Heart left ventricle (tissue), 16 donors: ENCODE measurements around the gene ZNF500. TPM values are rescaled to one million over a fixed set of nuclear protein-coding genes. Genes with fewer than 3 reads are reported as not detected.

Experiments
- ATAC-seq, 4 donors: fragments of 200-7000 bp; cut with Tn5 transposase; one replicate each; pipeline ENCODE4 v1.9.1; 2020 to 2022; ENCODE audit warnings: moderate library complexity in 4 of 4, mild to moderate bottlenecking in 3 of 4, moderate number of reproducible peaks in 1 of 4
- DNase-seq, 5 donors: peaks; one replicate each; pipeline ENCODE4 v3.0.0-alpha.2; 2020
- H3K27ac ChIP-seq, 12 donors: fragments of 200-600 bp; sonication (generic) in 4 of 12; one replicate each; pipeline versions ENCODE4 v1.5.0 to v1.8.0; 2016 to 2022; ENCODE audit warnings: mild to moderate bottlenecking in 2 of 12
- H3K27me3 ChIP-seq, 9 donors: fragments of 200-600 bp; sonication (generic) in 2 of 9; one replicate each; pipeline versions ENCODE4 v1.5.1 to v1.8.0; 2016 to 2022; ENCODE audit warnings: mild to moderate bottlenecking in 3 of 9
- H3K36me3 ChIP-seq, 9 donors: fragments of 200-600 bp; sonication (generic) in 2 of 9; one replicate each; pipeline versions ENCODE4 v1.5.0 to v1.8.0; 2018 to 2022; ENCODE audit warnings: mild to moderate bottlenecking in 2 of 9
- H3K4me1 ChIP-seq, 12 donors: fragments of 200-600 bp; sonication (generic) in 4 of 12; one replicate each; pipeline versions ENCODE4 v1.5.0 to v1.8.0; 2016 to 2022; ENCODE audit warnings: mild to moderate bottlenecking in 3 of 12
- H3K4me3 ChIP-seq, 12 donors: fragments of 200-600 bp; sonication (generic) in 4 of 12; one replicate each; pipeline versions ENCODE4 v1.5.0 to v1.8.0; 2017 to 2022; ENCODE audit warnings: mild to moderate bottlenecking in 9 of 12, moderate library complexity in 4 of 12
- H3K9me3 ChIP-seq, 12 donors: fragments of 200-600 bp; sonication (generic) in 4 of 12; one replicate each; pipeline versions ENCODE4 v1.5.0 to v1.8.0; 2016 to 2022; ENCODE audit warnings: mild to moderate bottlenecking in 1 of 12
- CTCF ChIP-seq, 12 donors: fragments of 200-600 bp; sonication (generic) in 4 of 12; IDR thresholded peaks; one replicate each; pipeline versions ENCODE4 v1.5.0 to v1.8.0; 2018 to 2022; ENCODE audit warnings: antibody characterized with exemption in 12 of 12, mild to moderate bottlenecking in 5 of 12
- POLR2A ChIP-seq, 2 donors: fragments of 450-650 bp; IDR thresholded peaks; one replicate each; pipeline ENCODE4 v1.6.1; 2017; ENCODE audit warnings: antibody characterized with exemption in 2 of 2, mild to moderate bottlenecking in 2 of 2, moderate library complexity in 2 of 2
- WGBS, 4 donors: extraction: QIAGEN DNeasy Blood & Tissue Kit in 2 of 4; methylation state at CpG; one replicate each; pipeline versions ENCODE4 v1.1.5 to v1.1.7; 2013 to 2018; 5-methylcytosine and 5-hydroxymethylcytosine counted together
- intact Hi-C, 10 donors: fragments of 100-400 bp; cut with DNase I; formaldehyde crosslinking; loops; one replicate each; pipeline versions ENCODE4 v1.11.1 to v1.14.2; 2022
- polyA plus RNA-seq, 2 donors: library from polyadenylated mRNA; stranded (reverse); fragments of 200-250 nt; gene quantifications; one replicate each; pipeline ENCODE4 v1.2.3, GENCODE V29; 2013
- total RNA-seq, 9 donors: library from RNA; depleted of rRNA in 2 of 9; stranded (reverse); fragments of >200 nt in 2 of 9; fragmentation: NEBNext Ultra II Directional in 3 of 9; extraction: Animal tissue kit (Norgen Biotek cat#: 25700) in 3 of 9; gene quantifications; one replicate each; pipeline versions ENCODE4 v1.1.0 to v1.2.4, GENCODE V29; 2016 to 2023
- donor health status: ischemic (EF 13 %, LVEDD 7.1; RV severe dilation, severe dysfunction).
- donor health status: healthy with polysubstance abuse.
- donor health status: DM: no; HTN: yes; CAD: no.
- donor health status: DM: no; HTN: no; CAD: no.
- donor health status: ischemic (EF 25% LVEDD 6.9; RV normal size, moderate dysfunction).
- donor health status: ischemic (EF 25% LVEDD 5.7; RV mildly dilated, moderate dysfunction).
- donor health status: healthy.
- donor health status: DM: yes; HTN: yes; CAD: no.
- donor health status: ischemic (EF 35%, LVEDD 5.7; RV mildly dilated, moderate dysfunction).
- donor health status: nonischemic (EF 11% LVEDD 7.7; RV severe dilation, severe dysfunction).
- donor health status: DM: yes; HTN: yes; CAD: no.
- donor health status: PGD.
- donor health status: ischemic (EF 29% LVEDD 5.4; RV normal size, mild dysfunction).
- donor health status: nonischemic (EF 23%, LVEDD 6.1; RV moderate dilation, normal function).

ZNF500 gene
- total and polyA plus RNA-seq, 11 donors, result 4.8 to 11.6 (median 6.5) TPM

- ATAC-seq (peak in 2 of 4 donors; percentile 13 to 30), DNase-seq (peak; percentile 64 to 81 (median 69))
- Histone ChIP-seq H3K36me3 (peaks cover 0 to 47% (median 34%) of the 10 kb centered on the region in 9 donors), H3K27me3 (no peaks in the 10 kb centered on the region), H3K4me1 (peaks cover 0 to 50% (median 24%) of the 10 kb centered on the region in 12 donors), H3K9me3 (no peaks in the 10 kb centered on the region), H3K27ac (peak overlapping the region in 10 of 12 donors; percentile 12 to 93 (median 50)), H3K4me3 (peak overlapping the region in 4 of 12 donors; percentile 78 to 95 (median 90))
- intact Hi-C loops, result loop anchor here in 6 of 10 donors (1.0 to 10.0 kb wide), 7 partner anchors 30 to 157 kb away; partner anchors contain the start of genes SEC14L5 (in 4 of the 6), GLYR1 (in 3 of the 6), UBN1 (in 3 of the 6) and ZNF500 (in 2 of the 6)
- TF ChIP-seq CTCF (IDR thresholded peaks at IDR 0.05), result no peak
- no peak for TF ChIP-seq POLR2A (IDR thresholded peaks at IDR 0.05)
- 62 to 80% (median 65%) methylated on average over 8 to 17 of the region's 17 CpGs for WGBS, 4 donors
Measured at GRCh38 chr16:4800290-4801041, 33.5 kb upstream of the ZNF500 start.

- DNase-seq (peak in 1 of 5 donors; percentile 20), ATAC-seq (no peak)
- no peak overlapping the region for H3K27ac ChIP-seq
- no peak overlapping the region for H3K4me3 ChIP-seq
- H3K4me1 ChIP-seq, result peaks cover 0 to 38% (median 20%) of the 10 kb centered on the region in 12 donors
- TF ChIP-seq CTCF (IDR thresholded peaks at IDR 0.05), result no peak
- no peak for TF ChIP-seq POLR2A (IDR thresholded peaks at IDR 0.05)
- intact Hi-C loops, result no loop called here
- no peaks in the 10 kb centered on the region for H3K27me3 ChIP-seq
- 94 to 96% (median 95%) methylated on average over 9 to 19 of the region's 19 CpGs for WGBS, 4 donors
- no peaks in the 10 kb centered on the region for H3K9me3 ChIP-seq
- peaks cover 0 to 36% (median 23%) of the 10 kb centered on the region in 9 donors for H3K36me3 ChIP-seq
Measured at GRCh38 chr16:4799171-4799855, 32.4 kb upstream of the ZNF500 start.

GRCh38 chr16:4798456-4798855 lies 31.5 kb upstream of the ZNF500 start:
- DNase-seq, result no peak
- WGBS, 4 donors, result 93 to 98% (median 95%) methylated on average over 8 to 16 of the region's 16 CpGs
- Histone ChIP-seq H3K4me3 (no peak overlapping the region), H3K4me1 (peaks cover 0 to 30% (median 20%) of the 10 kb centered on the region in 12 donors), H3K9me3 (no peaks in the 10 kb centered on the region), H3K27me3 (no peaks in the 10 kb centered on the region), H3K27ac (no peak overlapping the region), H3K36me3 (peaks cover 0 to 33% (median 21%) of the 10 kb centered on the region in 9 donors)
- ATAC-seq, result no peak
- no peak for TF ChIP-seq POLR2A (IDR thresholded peaks at IDR 0.05)
- no peak for TF ChIP-seq CTCF (IDR thresholded peaks at IDR 0.05)
- intact Hi-C loops, result no loop called here

- ATAC-seq, result no peak
- peak in 1 of 5 donors; percentile 18 for DNase-seq
- Histone ChIP-seq H3K9me3 (no peaks in the 10 kb centered on the region), H3K36me3 (peaks cover 0 to 33% (median 21%) of the 10 kb centered on the region in 9 donors), H3K4me3 (no peak overlapping the region), H3K4me1 (peaks cover 0 to 24% (median 15%) of the 10 kb centered on the region in 12 donors), H3K27ac (no peak overlapping the region), H3K27me3 (no peaks in the 10 kb centered on the region)
- TF ChIP-seq POLR2A (IDR thresholded peaks at IDR 0.05) (no peak), CTCF (IDR thresholded peaks at IDR 0.05) (no peak)
- intact Hi-C loops, result no loop called here
- 92 to 94% (median 93%) methylated on average over 3 to 22 of the region's 22 CpGs for WGBS, 4 donors
Measured at GRCh38 chr16:4797805-4798252, 30.9 kb upstream of the ZNF500 start.
